SH-SY5Y (cell line): ENCODE results near the gene ZNF322.

Source experiments
- GATA2 ChIP-seq: IDR thresholded peaks from 2 replicates; pipeline ENCODE4 v1.6.1; 2011; ENCODE audit warnings: mild to moderate bottlenecking, low read depth, low read length
- GATA3 ChIP-seq: IDR thresholded peaks from 2 replicates; pipeline ENCODE4 v1.6.1; 2011; ENCODE audit warnings: low read depth, mild to moderate bottlenecking, low read length, moderate library complexity

ZNF322 gene

DNA sequence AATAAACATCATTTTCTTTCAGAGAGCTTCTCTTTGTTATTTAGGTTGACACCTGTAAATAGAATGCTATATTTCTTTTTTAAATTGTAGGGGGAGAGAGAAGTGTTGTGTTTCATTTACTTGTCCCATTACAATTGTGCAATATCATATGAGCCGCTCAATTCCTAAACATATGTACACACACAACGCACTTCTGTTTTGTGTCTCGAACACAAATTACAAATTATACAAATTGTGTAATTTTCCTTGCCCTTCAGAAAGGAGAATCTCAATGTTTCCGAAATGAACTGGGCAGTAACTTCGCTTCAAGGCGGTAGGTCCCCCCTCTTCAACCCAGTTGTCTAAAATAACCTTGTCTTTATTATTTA is 65.4 kb downstream of the ZNF322 start:
- TF ChIP-seq GATA2, result no peak
- TF ChIP-seq GATA3, result no peak

DNA sequence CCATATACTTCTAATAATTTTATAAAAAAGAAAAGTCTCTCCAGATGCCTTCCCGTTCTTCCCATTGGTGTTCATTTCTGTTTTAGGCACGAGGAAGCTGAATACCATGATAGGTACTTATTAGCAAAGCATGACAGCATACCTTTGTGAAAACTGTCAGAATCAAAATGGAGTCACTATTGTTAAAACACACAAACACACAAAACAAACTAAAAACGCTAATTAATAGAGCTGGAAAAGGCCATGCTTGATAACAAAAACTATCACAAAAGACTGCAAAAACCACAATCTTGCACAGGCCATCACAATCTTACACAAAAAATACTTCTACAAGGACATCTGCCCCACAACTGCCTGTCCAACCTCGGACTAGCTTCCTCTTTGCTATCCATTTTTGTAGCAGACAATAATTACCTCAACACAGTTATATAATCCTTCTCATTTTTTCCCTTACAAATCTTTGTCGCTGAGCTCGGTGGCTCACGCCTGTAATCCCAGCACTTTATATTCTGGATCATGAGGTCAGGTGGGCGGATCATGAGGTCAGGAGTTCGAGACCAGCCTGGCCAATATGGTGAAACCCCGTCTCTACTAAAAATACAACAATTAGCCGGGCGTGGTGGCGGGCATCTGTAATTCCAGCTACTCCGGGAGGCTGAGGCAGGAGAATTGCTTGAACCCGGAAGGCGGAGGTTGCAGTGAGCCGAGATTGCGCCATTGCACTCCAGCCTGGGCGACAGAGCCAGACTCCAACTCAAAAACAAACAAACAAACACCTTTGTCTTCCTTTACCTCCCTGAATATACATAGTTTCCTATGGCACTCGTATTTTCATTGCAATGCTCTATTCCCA is 66.0 kb downstream of the ZNF322 start:
- TF ChIP-seq GATA3, result no peak
- TF ChIP-seq GATA2, result no peak

GRCh38 chr6:26592649-26593048 is 66.9 kb downstream of the ZNF322 start:
- TF ChIP-seq GATA2 (no peak), GATA3 (no peak)

- TF ChIP-seq GATA2 (no peak), GATA3 (no peak)
These were observed 70.6 kb downstream of the ZNF322 start for GRCh38 chr6:26588965-26589364.
